Inflammatory macrophage (primary cell): Measurements from ENCODE around the gene PDE3A.

Source experiments
- DNase-seq, 2 donors: peaks; one replicate each; pipeline ENCODE4 v3.0.0-alpha.2; 2020 to 2022

The PDE3A gene

DNA sequence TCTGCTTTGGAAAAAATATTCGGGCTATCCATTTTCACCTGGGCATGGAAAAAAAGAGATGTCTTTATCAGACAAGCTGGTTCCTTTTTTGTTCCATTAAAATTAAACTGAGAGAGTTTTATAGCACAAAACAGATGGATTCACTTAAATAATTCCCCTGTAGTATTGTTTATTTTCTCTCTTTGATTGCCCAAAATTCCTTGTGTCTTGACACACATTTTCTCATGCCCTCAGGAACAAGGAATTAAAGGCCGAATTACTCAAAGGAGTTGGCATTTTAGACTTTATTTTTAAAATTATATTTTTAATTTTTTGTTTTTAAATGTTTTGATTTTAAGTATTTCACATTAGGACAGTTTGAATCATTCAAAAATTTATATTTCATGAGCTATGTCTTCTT lies 257.2 kb downstream of the PDE3A start:
- DNase-seq, result no peak

DNA sequence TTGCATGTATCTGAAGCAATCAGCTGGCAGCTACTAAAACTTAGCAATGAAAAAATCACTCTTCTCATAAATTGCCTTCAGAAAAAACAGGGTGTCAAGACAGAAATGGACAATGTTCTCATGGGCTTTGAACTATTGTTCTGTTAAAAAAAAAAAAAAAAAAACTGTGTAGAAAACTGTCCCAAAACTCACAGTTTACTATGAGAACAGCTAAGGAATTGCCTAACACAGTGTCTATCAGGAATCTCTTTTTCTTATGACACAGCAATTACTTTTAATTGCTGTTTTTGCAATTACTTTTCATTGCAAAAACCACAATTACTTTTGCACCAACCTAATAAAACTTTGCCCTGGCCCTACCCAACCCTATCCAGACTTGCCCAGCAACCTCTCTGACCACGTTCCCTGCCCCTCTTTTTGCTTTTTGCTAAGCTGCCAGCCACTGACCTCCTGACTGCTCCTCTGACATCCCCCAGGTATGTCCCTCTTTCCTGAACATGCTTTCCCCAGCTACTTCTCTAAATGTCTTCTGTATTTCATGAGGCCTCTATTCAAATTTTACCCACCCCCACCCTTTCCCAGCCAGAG lies 258.8 kb downstream of the PDE3A start:
- no peak for DNase-seq

DNA sequence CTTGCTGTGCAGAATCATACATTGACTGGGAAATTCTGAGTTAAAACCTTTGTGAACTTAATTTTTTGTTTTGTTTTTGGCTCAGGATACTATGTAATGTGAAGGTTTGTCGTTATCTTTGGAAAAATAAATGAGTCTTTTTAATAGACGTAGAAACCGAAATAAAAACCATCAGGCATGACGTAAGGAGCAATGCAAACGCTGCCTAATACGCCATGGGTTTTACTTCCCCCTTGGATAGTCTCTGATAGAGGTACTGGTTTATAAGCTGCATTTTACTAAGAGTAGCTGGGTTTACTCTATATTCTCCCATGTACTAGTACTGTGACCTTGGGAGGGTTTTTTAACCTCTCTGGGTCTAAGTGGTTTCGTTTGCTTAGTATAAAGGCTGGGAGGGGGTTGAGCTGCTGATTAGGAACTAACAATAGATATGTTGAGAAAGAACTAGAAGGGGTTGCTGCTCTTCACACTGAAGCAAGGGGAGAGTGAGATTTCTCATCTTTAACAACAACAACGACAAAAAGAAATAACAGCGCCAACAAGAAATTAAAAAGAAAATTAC lies 260.0 kb downstream of the PDE3A start:
- no peak for DNase-seq

DNA sequence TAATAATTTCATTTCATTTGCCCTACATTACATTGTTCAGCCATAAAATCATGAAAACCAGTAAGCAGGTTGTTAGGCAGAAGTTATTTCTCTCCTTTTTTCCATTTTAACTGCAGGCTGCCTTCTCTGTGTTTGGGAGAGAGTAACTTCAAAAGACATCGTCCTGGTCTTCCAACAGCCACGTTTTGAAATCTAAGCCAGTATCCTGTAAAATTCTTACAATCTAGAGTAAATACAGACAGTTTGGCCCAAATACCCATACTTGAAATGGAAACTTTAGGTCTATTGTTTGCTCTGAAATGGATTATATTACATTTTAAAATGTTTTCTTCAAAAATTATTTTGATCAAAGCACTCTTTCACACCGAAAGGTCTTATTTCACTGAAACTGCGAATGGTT lies 260.7 kb downstream of the PDE3A start:
- no peak for DNase-seq

DNA sequence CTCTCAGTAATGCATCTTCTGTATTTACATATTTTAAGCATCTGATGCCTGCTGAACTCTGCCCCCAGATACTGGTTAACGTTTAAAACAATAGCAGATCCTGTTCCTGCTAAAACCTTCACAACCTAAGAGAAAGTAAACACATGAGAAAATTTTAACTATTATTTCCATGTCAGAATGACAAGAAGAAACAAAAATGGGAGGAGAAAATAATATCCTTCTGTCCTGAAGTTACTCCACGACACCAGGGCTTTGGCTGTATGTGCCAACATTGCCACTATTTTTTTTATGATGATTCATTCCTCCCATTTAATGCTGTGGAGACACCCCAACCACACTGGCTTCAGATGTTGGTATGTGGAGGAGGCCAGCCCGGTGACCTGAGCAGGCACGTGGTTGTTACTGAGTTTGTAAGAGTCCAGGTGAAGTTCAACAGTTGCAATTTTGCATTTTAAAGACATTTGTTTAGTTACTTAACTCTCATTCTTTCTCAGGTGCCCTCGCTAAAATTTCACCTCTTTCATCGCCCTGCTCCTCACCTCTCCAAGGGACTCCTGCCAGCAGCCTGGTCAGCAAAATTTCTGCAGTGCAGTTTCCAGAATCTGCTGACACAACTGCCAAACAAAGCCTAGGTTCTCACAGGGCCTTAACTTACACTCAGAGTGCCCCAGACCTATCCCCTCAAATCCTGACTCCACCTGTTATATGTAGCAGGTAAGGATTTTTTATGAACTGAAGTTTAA lies 261.2 kb downstream of the PDE3A start:
- DNase-seq, result no peak

DNA sequence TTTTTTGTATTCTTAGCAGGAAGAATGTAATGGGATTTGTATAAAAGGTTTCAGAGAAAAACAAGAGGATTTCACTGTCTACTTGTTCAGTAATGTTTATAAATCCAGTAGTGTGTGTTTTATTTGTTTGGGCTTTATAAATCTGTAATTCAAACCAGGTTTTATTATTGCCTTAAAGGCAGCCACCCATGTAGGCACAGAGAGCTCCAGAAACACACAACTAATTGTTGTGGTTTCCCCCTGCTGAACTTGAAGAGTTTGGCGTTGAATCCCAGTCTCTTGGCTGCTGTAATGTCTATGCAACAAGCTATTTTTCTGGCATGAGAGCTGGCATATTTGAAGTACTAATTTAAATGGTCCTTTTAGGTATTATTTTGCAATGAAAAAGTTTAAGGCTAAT lies 263.4 kb downstream of the PDE3A start:
- no peak for DNase-seq

DNA sequence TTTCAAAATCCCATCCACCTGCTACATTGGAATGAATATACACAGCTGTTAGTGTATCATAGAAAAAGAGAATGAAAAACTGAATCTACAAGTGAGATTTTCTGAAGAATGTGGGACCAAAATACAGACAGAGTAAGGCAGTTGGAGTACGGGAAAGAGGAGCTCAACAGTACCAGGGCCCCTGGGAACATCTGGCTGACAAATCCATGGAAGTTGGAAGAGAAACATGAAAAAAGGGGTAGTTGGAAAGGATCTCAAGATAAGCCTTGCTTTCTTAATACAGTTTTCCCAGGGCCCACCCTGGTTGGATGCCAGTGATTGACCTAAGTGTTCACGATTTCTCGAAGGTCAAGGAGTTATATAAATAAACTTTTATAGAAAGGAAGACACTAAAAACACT lies 272.8 kb downstream of the PDE3A start:
- DNase-seq, result no peak

DNA sequence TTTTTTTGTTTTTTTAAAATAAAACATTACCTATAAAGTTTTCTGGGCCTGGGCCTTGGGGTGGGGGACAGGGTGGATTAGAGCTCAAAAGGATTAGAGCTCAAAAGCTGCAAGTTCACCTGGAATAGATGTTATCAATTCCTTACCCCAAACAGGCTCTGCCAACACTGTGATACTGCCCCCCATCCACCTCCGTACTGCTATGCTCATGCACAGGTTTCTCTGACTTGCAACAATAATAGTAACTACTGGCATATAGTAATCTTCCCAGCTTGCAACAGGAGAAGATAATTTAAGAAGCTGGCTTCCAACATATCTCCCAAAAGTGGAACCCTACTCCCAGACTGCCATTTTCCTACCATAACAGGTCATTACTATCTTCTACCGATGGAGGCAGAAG lies 275.5 kb downstream of the PDE3A start:
- DNase-seq, result no peak

DNA sequence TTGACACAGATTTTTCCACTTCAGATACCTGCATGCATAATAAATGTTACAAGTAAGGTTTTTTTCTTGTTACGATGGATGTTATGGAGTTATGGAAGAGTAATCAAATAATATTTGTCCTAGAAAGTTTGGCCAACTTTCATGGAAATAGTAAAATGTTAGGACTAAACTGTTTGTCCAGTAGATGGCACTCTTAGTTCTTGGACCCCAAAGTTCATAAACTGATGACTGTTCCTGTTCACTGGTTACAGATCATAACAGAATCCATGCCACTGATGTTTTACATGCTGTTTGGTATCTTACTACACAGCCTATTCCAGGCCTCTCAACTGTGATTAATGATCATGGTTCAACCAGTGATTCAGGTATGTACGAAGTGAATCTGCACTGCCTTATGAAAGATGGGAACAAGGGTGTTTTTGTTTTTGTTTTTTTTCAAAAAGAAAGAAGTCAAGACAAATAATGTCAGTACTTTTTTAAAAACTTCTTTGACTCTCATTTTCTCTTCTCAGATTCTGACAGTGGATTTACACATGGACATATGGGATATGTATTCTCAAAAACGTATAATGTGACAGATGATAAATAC lies 278.0 kb downstream of the PDE3A start:
- DNase-seq, result peak; percentile 5 to 10

DNA sequence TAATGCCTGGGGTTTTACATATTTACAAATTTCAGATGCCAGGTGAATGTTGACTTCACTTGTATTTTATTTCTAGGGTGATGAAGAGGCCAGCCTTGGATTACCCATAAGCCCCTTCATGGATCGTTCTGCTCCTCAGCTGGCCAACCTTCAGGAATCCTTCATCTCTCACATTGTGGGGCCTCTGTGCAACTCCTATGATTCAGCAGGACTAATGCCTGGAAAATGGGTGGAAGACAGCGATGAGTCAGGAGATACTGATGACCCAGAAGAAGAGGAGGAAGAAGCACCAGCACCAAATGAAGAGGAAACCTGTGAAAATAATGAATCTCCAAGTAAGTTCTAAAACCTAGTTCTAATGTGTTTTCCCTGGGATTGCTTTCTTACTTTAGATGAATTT lies 285.5 kb downstream of the PDE3A start:
- DNase-seq, result no peak

DNA sequence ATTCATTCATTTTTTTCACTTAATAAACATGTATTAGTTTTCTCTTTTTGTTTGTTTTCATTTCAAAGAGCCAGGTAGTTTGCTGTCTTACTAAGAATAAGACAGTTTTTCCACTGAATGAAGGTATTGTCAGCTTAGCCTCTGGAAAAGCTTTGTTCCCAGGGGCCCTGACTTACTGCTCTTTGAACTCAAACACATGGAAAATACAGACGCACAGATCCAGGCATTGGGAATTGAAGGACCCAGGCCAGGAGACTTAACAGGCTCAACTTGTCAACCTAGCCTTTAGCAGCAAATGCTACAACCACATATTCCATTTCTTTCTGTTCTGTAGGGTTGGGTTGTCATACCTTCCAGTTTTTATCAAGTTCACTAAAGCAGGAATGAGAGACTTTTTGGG lies 288.3 kb downstream of the PDE3A start:
- no peak for DNase-seq

DNA sequence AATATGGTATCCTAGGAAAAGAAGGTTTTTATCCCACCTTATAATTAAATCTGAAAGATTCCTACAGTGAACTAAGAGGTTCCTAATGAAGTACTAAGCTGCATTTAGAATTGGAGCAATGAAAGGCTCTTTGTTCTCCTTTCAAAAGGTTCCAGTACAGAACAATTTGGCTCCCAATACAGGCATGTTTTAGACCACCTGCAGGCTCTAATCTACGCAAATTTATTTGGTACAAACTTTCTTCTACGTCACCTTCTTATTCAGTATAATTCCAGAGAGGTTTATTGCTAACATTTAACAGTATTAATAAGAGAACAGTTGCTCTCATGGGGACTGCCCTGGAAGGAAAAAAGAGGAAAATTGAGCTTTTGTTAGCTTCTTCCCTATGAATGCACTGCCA lies 289.2 kb downstream of the PDE3A start:
- DNase-seq, result no peak

DNA sequence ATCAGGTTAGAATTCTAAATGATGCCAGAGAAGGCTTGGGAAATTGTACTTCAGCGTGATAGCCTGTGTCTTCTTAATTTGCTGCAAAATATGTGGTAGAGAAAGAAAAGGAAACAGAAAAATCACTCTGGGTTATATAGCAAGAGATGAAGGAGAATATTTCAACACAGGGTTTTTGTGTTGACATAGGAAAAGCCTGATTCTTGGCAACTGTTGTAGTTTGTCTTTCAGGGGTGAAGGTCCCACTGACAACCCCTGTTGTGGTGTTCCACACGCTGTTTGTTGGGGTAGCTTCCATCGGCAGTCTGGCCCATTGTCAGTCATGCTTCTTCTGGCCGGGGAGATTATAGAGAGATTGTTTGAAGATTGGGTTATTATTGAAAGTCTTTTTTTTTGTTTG lies 313.0 kb downstream of the PDE3A start:
- DNase-seq, result no peak

DNA sequence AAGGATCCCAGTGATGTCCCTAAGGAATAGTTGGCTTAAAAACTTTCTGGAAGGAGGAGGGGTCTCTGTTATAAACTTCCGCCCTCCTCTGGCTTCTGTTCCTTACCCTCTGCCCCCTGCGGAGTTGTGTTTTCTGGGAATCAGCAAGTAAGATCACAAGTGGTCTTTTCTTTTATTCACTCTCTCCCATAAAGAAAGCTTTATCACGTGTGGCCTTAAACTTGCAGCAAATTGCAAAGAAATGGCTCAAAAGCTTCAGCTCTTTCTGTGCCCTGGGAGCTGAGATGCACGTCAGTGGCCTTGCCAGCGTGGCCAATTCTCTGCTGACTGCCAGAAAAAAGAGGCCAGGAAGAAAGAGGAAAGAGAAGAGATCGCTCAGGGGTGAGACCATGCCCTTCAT lies 326.9 kb downstream of the PDE3A start, which contains the start of gene SLCO1C1:
SLCO1C1 (plus strand) TSS at position 101 of the 400 bp plus-strand sequence. CDS start 4,245 bp downstream, outside the sequence.
- DNase-seq, result no peak

DNA sequence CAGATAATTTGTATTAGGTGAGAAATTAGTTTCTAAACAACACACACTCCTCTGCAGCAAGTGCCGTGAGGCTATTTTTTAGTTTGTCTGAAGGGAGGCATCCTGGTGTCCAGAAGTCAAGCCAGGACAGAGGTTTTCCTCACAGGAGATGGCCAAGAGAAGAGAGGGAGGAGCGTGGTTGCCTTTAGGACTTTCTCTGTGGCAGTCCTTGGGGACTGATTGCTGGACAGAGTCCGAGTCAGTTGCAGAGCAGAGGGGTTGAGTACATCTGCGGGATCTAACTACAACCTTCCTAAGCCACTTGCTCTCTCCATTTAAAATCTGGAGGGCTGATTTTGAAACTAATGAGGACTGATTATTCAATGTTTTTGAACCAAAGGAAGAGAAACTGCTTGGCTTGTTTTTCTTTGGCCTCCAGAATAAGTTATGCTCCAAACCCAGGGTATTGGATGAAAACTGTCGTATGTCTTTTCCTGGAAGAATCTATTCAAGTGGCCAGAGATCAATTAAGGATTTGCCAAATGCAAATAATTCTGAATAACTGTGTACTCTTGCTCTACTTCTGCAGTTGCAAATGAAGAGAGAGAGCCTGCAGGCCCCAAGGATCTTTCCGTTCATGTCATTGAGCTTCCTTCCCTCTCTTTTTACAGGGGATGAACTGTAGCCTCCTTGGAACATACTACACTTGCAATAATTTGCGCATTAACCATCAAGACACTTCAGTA lies 328.0 kb downstream of the PDE3A start:
- DNase-seq, result no peak

DNA sequence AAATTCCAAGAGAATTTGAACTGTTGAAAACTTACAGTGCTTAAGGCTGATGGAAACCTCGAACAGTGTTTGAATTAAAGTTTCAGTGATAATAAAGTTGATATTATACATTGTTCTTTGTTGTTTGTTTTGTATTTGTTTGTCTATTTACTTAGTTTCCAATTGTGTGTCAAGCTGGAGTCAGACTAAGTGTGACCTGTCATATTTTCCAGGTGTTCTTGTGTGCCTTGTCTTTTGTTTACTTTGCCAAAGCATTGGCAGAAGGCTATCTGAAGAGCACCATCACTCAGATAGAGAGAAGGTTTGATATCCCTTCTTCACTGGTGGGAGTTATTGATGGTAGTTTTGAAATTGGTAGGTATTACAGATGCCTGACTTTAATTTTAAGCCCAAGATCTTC lies 332.8 kb downstream of the PDE3A start:
- no peak for DNase-seq

DNA sequence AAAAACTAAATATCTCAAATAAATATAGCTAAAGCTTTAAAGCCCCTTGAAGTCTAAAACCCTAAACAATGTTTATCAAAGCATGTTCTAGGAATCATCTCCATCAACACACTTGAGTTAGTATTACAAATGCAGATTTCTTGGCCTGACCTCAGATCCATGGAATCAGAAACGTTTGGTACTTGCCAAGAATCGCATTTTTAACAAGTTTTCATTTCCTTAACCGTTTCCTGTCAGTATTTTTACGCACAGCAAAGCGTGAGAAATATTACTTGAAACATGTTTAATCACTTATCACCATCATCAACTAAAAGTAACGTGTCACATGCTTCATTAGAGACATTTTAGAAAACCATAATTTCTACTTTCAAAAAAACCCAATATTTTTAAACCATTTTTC lies 336.5 kb downstream of the PDE3A start:
- no peak for DNase-seq

DNA sequence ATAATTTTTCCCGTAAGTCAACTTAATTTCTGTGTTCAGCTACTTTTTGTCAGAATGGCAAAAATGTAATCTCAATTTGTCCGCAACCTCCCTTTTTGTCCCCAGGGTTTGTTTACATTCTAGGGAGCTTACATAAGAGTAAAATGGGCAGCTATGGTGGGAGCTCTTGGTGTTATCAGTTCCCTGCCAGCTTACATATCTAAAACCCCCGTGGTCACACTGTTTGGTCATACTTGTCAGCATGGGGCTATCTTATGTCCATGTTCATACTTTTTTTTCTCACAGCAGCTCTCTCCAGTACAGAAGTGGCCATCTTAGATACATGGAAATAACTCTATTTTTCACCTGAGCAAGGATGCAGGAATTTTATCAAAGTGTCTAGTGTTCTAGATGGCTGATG lies 343.5 kb downstream of the PDE3A start:
- DNase-seq, result no peak

DNA sequence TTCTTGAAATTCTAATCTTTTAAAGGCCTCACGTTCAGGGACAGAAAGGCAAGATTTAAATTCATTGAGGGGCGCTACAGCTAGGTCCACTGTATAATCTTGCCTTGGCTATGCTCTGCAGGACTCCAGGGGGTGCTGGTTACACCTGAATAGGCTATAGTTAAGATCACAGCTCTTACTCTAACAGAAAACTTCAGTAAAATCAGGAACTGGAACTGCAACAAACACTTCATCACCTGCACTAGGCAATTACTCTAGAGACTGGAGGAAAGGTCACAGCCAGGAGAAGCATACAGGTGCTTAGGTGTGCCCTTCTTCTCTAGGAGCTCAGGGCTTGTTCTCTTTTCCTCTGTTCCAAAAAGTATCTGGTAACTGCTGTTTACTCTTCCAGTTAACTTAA lies 347.7 kb downstream of the PDE3A start:
- DNase-seq, result no peak

DNA sequence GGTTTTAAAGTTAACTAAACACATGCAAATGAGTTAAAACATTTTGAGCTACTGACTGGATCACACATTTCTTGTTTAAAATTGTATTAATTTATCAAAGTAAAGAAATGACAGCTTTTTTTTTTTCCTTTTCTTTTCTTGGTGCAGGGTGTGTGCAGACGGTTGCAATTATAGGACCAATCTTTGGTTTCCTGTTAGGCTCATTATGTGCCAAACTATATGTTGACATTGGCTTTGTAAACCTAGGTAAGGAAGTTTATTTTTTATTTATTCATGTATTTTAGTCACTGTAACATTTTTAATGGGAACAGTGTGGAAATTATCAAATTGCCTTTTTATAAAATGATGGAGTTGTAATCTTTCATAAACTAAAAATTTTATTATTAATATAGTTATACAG lies 348.6 kb downstream of the PDE3A start:
- no peak for DNase-seq

DNA sequence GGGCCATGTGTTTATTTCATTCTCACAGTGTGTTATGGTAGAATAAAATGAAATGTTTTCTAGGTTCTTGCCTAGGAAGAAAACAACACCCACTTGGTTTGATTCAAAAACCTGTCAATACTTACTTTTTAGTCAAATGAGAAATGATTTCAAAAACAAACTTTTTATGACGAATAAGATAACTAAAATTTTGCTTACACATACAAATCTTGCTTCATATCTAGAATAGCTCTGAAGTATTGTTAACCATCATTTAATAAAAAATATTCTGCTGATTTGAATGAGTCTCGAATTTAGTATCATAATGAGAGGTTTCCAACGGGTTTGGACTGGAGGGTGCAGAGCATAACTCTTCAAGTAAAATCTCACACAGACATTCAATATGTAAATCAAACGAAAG lies 350.0 kb downstream of the PDE3A start:
- DNase-seq, result no peak

DNA sequence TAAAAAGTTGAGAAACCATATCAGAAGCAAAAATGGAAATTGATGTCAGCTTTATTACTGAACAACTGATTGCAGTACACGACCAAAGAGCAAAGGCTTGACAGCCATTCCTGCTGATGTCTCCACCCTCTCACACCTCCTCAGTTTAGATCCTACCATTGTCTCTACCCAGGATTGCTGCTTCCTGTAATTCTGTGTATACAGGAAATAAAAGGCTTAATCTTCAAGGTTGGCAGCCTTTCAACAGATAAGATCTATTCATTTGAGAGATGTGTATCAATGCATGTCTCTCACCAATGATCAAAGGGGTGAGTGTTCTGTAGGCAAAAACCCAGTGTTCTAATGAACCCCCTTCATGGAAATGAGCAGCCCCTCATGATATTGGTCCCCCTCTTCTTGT lies 353.8 kb downstream of the PDE3A start:
- no peak for DNase-seq

DNA sequence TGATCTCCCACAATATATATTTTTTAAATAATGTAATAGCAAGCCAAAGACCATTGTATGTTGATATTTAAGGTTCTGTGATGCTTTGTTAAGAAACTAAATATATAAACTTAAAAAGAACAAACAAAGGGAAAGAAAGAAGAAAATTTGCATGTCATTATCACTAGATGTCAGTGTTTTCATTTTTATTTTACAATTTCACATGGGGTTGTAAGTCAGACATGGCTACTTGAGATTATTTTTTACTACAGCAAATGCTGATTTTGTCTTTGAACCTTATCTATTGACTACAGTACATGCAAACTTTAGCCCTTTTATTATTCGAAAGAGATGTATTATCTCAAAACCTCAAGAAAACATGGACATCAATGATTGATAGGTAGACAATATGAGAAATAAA lies 362.9 kb downstream of the PDE3A start:
- DNase-seq, result no peak
